ENCODE data around the gene ERCC2.

Gene ERCC2

GRCh38 chr19:45305007-45305406 lies 65.4 kb downstream of the ERCC2 start:
- DNase-seq (ENCODE audit: low read depth in 3 of 3, low spot score in 1 of 3), result no peak

DNA sequence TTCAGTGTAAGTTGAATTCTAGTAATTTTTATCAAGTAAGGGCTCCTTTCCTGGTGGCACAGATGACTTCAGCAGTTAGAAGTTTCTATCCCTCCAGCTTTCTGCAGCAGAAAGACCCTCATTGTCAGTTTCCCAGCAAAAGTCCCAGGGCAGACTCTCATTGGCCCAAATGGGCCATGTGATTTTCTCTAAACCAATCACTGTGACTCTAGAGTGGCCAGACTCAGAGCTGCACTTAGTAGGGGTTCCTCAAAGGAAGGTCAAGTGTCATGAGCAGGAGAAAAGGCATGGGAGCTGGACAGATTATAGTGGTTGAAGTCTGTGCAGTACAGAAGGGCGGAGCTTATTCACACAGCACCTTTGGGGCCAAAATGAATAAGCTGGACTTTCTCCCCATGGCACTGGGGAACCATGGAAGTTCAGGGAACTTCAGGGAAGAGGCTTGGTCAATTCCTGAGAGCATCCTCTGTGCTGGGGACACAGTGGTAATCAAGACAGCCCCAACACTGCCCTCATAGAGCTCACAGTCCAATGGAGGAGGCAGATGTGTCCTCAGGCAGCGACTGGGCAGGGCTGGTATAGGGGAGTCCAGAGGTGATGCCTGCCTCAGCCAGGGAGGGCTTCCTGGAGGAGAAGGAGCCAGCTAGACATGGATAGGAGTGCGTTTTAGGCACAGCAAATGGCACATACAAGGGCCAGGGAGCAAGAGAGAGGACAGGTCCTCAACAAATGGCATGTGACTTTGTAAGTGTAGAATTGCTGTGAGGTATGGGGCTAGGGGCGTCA lies 66.0 kb downstream of the ERCC2 start:
- DNase-seq (ENCODE audit: low read depth in 3 of 3, low spot score in 1 of 3), result no peak

DNA sequence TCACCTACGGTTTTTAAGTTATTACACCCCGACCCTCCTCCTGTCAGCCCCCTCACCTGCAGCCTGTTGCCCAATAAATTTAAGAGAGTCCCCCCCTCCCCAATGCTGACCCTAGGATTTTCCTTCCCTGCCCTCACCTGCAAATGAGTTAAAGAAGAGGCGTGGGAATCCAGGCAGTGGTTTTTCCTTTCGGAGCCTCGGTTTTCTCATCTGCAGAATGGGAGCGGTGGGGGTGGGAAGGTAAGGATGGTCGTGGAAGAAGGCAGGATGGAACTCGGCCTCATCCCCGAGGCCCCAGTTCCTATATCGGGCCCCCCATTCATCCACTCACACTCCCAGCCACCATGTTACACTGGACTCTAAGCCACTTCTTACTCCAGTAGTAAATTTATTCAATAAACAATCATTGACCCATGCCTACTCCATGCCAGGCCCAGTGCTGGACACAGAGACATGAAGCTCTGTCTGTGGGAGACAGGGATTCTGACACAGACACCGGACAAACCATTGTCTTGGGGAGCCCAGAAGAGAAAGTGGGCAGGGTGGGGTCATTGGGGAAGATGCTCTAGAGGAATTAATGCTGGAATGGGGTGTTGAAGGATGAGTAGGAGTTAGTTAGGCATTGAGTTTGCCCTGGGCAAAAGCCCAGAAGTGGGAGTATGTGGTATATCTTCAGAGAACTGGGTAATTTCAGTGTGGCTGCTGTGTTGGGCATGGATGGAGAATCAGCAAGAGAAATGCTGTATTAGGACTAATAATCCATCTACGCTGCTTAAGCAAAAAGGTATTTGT lies 66.9 kb downstream of the ERCC2 start:
- no peak for DNase-seq (ENCODE audit: low read depth in 3 of 3, low spot score in 1 of 3)

DNA sequence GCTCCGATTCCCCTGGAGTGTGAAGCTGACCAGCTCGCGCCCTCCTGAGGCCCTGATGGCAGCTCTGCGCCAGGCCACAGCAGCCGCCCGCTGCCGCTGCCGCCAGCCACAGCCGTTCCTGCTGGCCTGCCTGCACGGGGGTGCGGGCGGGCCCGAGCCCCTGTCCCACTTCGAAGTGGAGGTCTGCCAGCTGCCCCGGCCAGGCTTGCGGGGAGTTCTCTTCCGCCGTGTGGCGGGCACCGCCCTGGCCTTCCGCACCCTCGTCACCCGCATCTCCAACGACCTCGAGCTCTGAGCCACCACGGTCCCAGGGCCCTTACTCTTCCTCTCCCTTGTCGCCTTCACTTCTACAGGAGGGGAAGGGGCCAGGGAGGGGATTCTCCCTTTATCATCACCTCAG lies 68.0 kb downstream of the ERCC2 start:
- no peak for DNase-seq (ENCODE audit: low read depth in 3 of 3, low spot score in 1 of 3)
